HG03175 (cell line): Measurements from ENCODE around the gene ZNF185.

Experiments
- ATAC-seq: cut with Tn5 transposase; IDR thresholded peaks from one replicate; pipeline ENCODE4 v1.9.1; 2021; ENCODE audit warnings: mild to moderate bottlenecking, moderate library complexity; ENCODE audit not compliant: unreplicated experiment

The ZNF185 gene

DNA sequence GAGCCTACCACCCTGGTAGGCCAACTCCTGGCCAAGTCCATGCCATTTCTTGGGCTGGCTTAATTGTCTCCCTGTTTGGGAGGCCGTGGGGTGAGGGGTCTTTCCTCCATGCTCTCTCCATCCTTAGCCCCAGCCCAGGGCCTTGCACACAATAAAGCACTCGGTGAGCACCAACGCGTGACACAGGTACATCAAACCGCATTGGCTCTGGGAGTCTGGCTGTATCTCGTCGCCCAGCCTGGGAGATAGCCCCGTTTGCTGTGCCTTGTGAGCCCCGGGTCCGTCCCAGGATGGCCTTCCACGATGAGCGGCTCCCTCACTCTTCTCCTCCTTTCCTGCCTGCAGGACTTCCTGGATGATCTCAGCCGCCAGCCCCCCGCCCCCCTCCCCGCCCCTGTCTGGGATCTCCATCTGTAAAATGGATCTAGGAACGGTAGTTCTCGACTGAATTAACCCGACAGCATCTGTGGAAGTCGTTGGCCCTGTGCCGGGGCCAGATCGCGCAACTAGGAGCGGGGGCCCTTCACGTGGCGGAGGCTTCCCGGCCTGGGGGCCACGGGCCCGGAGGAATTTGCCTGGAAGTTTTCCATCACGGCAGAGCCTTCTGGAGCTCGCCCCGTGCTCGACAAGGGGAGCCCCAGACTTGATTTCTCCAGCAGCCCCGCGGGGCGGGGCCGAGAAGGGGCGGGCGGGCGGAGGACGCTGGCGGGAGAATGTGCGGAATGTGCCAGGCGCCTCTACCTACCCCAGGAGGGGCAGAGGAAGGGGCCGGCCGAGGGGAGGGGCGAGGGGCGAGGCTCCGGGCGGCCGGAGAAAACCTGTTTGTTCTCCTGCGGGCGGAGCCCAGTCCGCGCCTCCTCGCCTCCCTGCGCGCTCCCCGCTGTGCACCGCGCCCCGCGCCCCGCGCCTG lies at the start of gene ZNF185:
TSS of gene ZNF185 (plus strand) at position 846 of the 910 bp plus-strand sequence. CDS start 16,423 bp downstream, outside the sequence.
- no peak for ATAC-seq

DNA sequence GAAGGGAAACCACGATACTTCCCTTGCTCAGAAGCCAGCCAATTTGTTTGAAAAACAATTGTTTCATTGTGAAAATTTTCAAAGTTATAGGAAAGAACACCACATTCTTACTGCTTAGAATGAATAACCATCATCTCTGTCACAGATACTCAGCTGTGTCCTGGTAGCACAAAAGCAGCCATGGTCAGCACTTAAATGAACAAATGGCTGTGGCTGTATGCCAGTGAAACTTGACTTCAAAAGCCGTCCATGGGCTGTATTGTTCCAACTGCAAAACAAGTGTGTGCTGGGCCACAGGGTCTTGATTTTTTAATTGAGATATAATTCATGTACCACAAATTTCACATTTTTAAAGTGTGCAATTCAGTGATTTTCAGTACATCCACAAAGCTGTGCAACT lies 47.4 kb upstream of the ZNF185 start:
- no peak for ATAC-seq

DNA sequence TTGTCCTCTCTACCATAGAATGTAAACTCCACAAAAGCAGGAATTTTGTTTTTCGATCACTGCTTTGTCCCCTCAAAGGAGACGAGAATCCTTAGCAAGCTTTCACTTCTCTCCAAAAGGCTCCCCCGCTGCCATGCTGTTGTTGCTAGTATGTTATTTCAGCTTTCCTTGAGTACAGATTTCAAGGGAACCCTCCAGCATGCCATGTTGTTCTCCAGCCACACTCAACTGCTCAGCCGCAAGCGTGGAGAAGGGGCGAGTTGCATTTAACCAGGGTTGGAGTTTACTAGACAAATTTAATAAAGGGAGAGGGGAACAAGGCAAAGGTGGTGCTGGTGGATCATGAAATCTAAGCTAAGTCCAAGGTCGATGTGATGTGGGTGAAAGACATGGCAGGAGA lies 43.9 kb upstream of the ZNF185 start:
- no peak for ATAC-seq

DNA sequence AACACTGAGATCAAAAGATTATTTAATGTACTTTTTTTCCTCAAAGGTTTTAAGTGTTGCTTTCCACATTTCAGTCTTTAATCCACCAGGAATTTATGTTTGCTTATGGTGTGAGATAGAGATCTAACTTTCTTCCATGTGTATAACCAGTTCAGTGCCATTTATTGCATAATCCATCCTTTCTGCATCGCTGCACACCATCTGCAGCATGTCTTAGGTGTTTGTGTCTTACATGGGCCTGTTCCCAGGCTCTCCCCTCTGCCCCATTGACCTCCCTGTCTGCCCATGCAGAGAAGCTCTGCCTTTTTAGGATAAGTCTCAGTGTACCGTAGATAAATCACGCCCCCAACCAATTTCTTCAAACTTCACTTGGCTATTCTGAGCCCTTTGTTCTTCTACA lies 36.8 kb upstream of the ZNF185 start:
- ATAC-seq: no peak

DNA sequence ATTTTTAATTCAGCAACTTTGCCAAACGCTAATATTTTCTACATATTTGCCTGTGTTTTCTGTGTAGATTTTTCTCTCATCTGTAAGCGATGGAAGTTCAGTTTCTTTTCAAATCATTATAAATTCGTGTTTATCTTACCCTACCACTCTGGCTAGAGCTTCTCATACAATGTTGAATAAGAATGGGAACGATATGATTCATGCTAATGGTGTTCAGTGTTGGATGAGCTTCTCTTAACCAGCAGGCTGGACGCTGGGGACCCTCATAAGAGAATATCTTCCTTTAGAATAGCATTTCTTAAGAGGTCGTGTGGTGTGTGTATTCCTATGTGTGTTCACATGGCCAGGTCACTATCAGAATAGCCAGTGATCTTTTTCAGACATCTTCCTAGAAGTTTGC lies 36.0 kb upstream of the ZNF185 start:
- ATAC-seq: no peak

DNA sequence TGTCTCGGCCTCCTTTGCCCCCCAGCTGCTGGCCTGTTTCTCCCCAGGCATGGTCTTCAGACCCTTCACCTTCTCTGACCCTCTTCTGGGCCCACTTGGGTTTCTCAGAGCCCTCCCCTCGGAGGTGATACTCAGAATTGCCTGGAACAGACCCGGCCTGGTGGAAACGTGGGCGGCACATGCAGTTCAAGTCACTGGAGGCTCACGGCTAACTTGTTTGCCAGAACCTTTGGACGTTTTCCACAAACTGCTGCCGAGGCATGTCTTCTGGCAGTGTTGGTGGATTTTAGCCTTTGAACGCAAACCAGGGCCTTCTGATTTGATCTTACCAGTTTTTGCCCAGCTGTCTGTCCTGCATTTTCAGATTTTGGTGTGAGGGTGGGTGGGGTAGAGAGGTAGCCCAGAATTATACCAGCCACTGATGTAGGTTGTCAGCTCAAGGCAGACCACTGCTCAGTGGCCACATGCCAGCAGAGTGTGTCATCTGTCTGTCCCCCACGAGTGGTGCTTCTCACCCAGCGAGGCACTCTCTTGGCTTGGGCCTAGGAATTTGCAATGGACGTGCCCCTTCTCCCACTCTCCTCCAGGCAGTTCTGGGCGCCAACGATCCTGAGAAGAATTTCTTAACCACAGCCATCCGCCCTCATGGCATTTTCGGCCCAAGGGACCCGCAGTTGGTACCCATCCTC lies 32.5 kb upstream of the ZNF185 start:
- ATAC-seq: no peak

DNA sequence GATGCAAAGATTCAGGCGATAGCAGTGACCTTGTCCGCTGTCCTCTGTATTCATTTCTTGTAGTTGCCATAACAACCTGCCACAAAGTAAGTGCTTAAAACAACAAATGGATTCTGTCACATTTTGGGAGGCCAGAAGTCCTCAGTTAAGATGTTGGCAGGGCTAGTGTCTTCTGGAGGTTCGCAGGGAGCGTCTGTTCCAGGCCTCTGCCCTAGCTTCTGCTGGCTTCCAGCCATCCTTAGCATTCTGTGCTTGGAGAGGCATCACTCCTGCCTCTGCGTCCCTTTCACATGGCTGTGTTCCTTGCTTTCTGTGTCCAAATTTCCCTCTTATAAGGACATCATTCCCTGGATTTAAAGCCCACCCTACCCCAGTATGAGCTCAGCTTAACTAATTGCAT lies 31.5 kb upstream of the ZNF185 start:
- ATAC-seq: no peak

DNA sequence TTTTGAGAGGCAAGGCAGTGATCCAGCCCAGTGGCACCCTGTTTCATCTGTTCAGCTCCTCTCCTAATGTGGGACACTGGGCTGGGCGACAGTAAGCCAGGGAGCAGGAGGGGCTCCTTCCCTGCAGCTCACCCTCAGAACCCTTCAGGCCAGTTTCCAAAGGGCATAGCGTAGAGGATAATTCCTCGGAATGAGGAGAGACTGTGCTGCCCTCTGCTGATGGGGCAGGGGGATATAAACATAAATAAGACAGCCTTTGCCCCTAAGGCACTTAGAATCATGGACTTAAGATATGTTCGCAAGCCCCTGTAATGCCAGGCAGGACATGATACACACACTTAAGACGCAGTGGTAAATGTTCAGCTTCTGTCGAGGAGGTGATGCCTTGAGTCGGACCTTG lies 27.9 kb upstream of the ZNF185 start:
- no peak for ATAC-seq

DNA sequence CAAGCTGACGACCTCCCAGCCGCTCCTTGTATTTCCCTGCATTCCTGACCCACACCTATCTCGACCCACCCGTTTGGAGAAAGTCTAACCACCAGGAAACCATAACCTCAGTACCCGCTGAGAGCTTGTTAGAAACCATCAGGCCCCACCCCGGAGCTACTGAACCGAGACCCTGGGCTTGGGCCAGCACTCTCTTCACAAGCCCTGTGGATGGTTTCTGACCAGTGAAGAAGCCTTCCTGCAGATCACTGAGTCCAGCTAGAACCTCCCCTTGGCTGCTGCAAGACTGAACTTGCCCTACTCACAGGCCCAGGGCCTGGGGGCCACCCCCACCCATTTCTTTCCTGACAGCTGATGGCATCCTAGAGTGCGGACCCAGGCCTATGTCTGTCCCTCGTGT lies 26.6 kb upstream of the ZNF185 start:
- no peak for ATAC-seq

DNA sequence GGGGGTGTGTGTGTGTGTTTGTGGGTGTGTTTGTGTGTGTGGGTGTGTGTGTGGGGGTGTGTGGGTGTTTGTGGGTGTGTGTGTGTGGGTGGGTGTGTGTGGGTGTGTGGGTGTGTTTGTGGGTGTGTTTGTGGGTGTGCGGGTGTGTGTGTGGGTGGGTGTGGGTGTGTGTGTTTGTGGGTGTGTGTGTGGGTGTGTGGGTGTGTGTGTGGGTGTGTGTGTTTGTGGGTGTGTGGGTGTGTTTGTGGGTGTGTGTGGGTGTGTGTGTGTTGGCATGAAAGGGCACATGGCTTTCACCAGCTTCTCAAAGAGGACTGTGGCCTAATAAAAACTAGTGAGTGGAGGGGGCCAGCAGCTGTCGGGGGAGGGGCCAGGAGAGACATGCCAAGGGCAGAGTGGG lies 25.3 kb upstream of the ZNF185 start:
- no peak for ATAC-seq

DNA sequence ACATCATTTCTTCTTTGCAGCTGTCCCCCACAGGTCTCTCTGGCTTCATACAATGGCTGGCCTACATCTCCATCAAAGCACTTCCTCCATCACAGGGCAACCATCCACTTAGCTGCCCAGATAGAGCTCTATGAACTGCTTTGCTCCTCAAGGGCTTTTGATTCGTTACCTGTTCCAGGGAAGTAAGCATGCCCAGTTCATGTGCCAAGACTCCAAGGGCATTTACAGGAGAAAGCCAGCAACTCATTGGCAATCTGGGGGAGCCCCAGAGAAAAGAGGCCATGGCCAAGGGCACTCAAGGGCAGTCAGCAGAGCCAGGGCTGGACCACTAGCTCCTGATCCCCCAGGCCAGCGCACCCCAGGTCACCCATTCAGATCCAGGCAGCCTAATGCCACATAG lies 24.5 kb upstream of the ZNF185 start:
- no peak for ATAC-seq

DNA sequence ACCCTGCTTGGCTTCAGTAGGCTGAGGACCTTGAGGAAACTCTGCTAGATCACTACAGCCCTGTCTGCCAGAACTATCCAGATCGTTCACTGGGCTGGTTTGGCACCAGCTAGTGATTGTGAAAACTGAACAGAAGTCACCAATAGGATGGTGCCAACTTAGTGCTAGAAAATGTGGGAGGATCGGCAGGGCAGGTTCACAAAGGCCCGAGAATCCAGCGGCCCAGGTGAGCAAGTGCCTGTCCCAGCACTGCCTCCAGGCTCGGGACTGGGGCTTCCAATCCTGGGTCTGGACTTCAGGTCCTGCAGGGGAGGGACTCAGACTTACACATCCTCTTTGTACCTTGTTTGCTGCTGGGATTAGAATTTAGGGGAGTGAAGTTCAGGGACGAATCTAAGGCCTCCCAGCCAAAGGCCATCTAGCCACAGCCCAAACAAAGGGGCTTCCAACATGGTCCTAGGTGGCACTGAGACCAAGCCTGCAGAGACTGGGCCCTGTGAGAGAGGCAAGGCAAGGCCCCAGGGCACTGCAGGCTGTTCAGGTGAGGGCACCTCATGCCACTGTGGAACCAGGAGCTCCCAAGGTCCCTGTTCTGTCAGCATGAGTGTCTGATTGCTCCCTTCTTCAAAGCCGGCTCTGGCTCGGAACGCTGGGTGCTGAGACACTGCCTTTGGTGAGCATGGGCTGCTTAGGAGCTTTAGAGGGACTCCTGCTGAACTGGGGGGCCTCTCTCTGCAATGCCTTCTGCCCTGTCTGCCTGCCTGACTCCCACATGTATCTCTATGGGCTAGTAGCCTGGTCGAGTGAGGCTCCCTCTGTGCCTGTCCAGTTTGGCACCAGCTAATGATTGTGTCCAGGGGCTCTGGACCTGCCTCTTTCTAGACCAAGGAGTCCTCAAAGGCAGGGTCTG lies 20.7 kb upstream of the ZNF185 start:
- no peak for ATAC-seq

DNA sequence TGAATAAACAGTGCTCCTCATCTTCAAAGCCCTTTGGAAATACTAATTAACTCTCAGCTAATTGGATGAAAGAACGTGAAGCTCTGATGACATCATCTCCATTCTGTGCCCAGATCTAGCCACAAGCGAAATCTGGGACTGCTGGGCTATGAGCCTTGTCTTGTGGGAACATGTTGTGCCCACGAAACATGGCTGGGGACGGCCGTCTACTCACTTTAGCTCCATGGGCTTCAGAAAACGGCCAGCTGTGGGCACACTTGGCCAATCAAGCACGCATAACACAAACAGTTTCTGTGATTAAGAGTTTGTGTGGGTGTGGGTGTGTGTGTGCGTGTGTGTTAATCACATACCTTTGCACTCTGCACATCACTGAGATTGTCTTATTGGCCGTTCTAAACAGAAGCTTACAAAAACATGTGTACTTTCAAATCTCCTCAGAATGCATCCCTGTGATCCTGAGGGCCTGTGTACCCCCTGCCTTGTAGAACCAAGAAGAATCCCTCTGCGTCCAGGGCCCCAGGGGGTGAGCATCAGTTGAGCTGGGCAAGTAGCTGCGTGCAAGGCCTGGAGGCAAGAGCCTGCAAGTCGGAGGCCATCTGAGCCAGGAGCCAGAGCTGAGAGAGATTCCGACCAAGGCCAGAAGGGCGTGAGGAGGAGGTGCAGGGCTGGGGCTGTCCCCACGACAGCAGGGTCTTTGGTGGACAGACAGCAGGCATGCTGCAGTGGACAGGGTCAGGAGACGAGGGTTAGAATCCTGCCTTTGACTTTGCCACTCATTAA lies 18.7 kb upstream of the ZNF185 start:
- no peak for ATAC-seq

DNA sequence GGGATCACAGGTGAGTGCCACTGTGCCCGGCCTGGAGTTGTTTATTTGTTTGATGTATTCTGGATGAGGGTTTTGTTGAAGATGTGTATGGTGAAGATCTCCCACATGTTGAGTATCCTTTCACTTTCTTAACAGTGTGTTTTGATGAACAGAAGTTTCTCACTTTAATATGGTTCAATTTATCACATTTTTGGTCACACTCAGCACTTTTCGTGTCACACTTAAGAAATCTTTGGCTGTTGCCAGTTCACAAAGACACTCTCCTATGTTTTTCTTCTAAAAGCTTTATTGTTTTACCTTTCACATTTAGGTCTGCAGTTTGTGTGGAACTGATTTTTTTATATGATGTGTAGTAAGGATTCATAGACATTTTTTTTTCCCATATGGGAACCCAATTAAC lies 16.6 kb upstream of the ZNF185 start:
- ATAC-seq: no peak

DNA sequence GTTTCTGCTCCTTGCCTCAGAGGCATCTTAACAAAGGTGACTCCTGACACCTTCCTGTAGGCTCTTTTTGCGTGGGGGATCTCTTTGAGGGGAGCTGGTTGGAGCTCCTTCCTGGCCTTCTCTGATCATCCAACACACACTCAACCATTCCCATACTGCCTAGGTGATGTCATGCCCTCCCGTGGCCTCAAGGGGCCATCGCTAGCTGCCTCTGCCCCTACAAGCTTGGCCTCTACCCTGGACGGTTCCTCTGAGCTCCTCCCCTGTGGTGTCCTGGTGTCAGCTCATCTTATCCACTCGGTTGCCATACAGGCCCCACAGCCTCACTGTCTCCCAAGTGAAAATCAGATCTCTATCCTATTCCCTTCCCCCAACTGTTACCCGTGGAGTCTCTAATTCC lies 13.7 kb upstream of the ZNF185 start:
- ATAC-seq: no peak

DNA sequence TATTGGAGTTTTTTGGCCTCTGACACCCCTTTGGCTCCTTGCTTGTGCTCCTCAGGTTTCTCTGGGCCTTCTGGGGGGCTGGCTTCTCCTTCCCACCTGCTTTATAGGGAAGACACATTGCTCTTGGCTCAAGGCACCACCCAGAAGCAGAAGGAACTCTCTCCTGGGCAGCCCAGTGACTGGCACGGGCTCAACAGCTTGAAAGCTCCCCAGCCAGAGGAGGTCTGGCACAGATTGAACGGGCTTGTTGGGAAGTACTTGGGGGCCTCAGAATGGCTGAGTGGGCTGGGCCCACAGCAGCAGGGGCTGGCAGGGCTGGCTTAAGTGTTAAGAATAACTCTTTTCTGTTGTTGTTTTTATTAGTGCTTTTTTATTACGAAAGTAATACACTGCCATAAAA lies 11.2 kb upstream of the ZNF185 start:
- ATAC-seq: no peak

DNA sequence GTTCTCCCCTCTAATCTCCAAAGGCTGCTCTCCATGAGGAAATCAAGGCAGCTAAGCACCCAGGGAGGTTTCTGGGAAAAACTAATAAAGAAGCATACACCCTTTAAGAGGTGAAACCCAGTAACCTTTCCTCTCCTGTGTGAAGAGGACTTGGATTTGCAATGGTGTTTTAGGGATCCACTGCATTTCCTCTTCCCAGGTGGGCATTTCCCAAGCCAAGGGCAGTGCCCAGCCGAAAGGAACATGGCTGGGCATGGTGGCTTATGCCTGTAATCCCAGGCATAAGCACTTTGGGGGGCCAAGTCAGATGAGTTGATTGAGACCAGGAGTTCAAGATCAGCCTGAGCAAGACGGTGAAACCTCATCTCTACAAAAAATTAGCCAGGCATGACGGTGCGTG lies 5.4 kb upstream of the ZNF185 start:
- no peak for ATAC-seq

DNA sequence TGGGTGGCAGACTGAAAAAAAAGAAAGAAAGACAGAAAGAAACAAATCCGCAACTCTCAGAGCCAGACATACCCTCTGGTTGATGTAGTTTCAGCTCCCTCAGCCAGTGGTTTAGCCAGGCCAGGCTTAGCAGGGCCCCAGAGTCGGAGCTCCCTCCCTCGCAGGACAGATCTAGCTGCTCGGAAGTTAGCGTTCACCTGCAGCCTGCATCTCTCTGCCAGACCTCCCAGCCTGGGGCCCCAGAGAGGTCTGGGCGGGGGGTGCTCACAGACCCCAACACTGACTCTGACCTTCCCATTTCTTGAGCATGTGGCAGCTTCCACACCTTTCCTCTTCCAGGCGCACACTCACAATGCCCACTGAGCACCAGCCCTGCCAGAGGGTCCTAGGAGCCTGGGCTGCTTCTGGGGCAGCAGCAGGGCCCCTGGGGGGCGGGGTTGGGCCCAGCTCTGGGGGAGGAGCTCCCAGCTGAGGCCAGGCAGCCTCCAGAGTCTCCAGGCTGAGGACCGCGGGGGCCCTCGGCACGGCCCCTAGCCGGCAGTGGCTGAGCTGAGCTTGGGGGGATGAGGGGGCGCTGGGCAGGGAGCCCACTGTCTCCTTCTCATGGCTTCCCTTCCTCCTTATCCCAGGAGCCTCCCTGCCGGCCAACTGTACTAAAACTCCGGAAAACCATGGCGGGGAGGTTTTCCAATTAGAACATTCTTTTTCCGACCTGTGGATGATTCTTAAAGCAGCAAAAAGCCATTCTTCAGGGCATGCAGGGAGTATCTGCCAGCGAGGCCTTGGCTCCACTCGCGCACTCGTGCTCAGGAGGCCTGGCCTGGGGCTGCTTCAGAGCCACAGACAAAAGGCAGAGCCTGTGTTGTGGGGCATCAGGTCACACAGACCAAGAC lies 4.6 kb upstream of the ZNF185 start:
- no peak for ATAC-seq

DNA sequence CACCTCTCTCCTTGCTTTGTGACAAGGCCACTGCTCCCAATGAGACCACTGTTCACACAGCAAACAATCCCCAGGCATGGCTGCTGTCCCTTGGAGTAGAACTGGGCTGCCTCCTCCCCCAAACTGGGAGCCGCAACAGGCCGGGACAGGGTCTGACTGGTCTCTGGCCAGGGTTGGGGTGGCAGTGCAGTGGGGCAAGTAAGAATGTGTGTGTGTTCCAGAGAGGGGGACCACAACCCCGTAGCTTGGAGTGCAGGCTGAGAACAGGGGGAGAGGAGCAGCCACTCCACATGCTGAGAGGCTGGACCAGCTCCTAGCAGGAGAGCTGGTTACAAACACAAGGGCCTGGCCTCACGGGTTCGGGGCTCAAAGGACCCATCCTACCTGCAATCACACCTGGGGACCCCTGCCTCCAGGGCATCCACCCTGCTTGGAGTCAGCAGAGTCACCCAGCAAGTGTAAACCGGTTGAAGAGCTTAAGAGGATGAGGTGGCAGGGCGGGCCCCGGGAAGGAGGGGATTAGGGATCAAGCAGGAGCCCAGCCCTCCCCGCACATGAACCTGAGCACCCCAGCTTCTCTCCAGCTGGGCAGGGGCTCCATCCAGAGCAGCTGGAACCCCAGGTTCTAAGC lies 3.8 kb upstream of the ZNF185 start:
- ATAC-seq: no peak
